A673 (cell line): ENCODE data around the gene DCP2. TPM values are rescaled to one million over a fixed set of nuclear protein-coding genes. Genes with fewer than 3 reads are reported as not detected.

ENCODE experiments used
- BruUV-seq: library from RNA; stranded (reverse); fragments of 400-500 nt; replicated peaks from 2 replicates; lab custom pipeline; 2021; lab: Mats Ljungman, UMichigan
- CTCF ChIA-PET: fragments of 300-600 bp; sonication (Branson Sonifier 250); formaldehyde crosslinking; loops from one replicate; lab custom pipeline; 2022; ENCODE audit warnings: antibody characterized with exemption; lab: Charles Lee
- POLR2A ChIA-PET: fragments of 300-600 bp; sonication (Branson Sonifier 250); formaldehyde crosslinking; loops from one replicate; lab custom pipeline; 2022; ENCODE audit warnings: antibody characterized with exemption; ENCODE audit not compliant: low non-redundant PET; lab: Charles Lee
- DNase-seq: peaks from one replicate; pipeline ENCODE4 v3.0.0-alpha.2; 2015; ENCODE audit warnings: low spot score
- H3K27ac ChIP-seq: fragments of 200-600 bp; sonication (generic); 2 replicates; pipeline ENCODE4 v1.5.1; 2016; ENCODE audit warnings: mixed run types, low read depth, mild to moderate bottlenecking, mixed read lengths, antibody characterized with exemption, low read length; ENCODE audit not compliant: poor library complexity, severe bottlenecking
- H3K27me3 ChIP-seq: fragments of 200-600 bp; sonication (generic); replicated peaks from 2 replicates; pipeline ENCODE4 v1.6.1; 2017; ENCODE audit warnings: mixed run types, low read depth, mild to moderate bottlenecking, mixed read lengths, antibody characterized with exemption, low read length; ENCODE audit not compliant: insufficient read depth, poor library complexity
- H3K36me3 ChIP-seq: fragments of 200-600 bp; sonication (generic); 2 replicates; pipeline ENCODE4 v1.6.1; 2016; ENCODE audit warnings: mixed run types, mild to moderate bottlenecking, mixed read lengths, antibody characterized with exemption, low read length; ENCODE audit not compliant: insufficient read depth, poor library complexity, severe bottlenecking
- H3K4me1 ChIP-seq: fragments of 200-600 bp; sonication (generic); 2 replicates; pipeline ENCODE4 v1.6.1; 2017; ENCODE audit warnings: mixed run types, mild to moderate bottlenecking, mixed read lengths, antibody characterized with exemption, low read length; ENCODE audit not compliant: insufficient read depth, poor library complexity, severe bottlenecking
- H3K4me3 ChIP-seq: fragments of 200-600 bp; sonication (generic); 2 replicates; pipeline ENCODE4 v1.5.1; 2016; ENCODE audit warnings: low read depth, mixed run types, mild to moderate bottlenecking, mixed read lengths, low read length; ENCODE audit not compliant: poor library complexity, severe bottlenecking
- H3K9me3 ChIP-seq: fragments of 200-600 bp; sonication (generic); 2 replicates; pipeline ENCODE4 v1.6.1; 2016; ENCODE audit warnings: mixed run types, low read depth, mild to moderate bottlenecking, mixed read lengths, antibody characterized with exemption, low read length; ENCODE audit not compliant: poor library complexity, severe bottlenecking
- CTCF ChIP-seq: fragments of 300-800, 200-600 bp; sonication (generic); conservative IDR thresholded peaks from 2 replicates; pipeline ENCODE4 v1.5.1; 2017; ENCODE audit warnings: low read depth, mild to moderate bottlenecking, antibody characterized with exemption, low read length, moderate library complexity, mixed read lengths
- EZH2 ChIP-seq: fragments of 200-600 bp; sonication (generic); IDR thresholded peaks from 2 replicates; pipeline ENCODE4 v1.6.1; 2017; ENCODE audit warnings: borderline replicate concordance, low read depth, mild to moderate bottlenecking, mixed read lengths, antibody characterized with exemption, low read length; ENCODE audit not compliant: poor library complexity, severe bottlenecking
- intact Hi-C: fragments of 100-400 bp; cut with micrococcal nuclease; formaldehyde crosslinking; loops from one replicate; pipeline ENCODE4 v1.10.0; 2022; ENCODE audit not compliant: unreplicated experiment
- total RNA-seq: library from RNA; stranded (reverse); gene quantifications from 2 replicates; pipeline ENCODE4 v1.2.3, GENCODE V29; 2021

The DCP2 gene
- total RNA-seq, 1 experiment from 2014 or later = 73.5 TPM

GRCh38 chr5:113060408-113061025, 83.9 kb downstream of the DCP2 start:
- TF ChIP-seq CTCF (no peak), EZH2 (no peak)
- Histone ChIP-seq H3K27me3 (peaks cover 5% of the 10 kb centered on the region), H3K4me1 (no peaks in the 10 kb centered on the region), H3K36me3 (no peaks in the 10 kb centered on the region), H3K4me3 (no peak overlapping the region), H3K27ac (no peak overlapping the region), H3K9me3 (no peaks in the 10 kb centered on the region)
- ChIA-PET POLR2A (no interaction called here), CTCF (no interaction called here)
- no TSS peak for BruUV-seq
- intact Hi-C loops = no loop called here
- no peak for DNase-seq

GRCh38 chr5:113061846-113062780, 85.5 kb downstream of the DCP2 start:
- Histone ChIP-seq H3K27ac (no peak overlapping the region), H3K4me3 (no peak overlapping the region), H3K9me3 (no peaks in the 10 kb centered on the region), H3K4me1 (no peaks in the 10 kb centered on the region), H3K27me3 (peaks cover 5% of the 10 kb centered on the region), H3K36me3 (no peaks in the 10 kb centered on the region)
- DNase-seq = no peak
- intact Hi-C loops = no loop called here
- TF ChIP-seq EZH2 (no peak), CTCF (no peak)
- POLR2A ChIA-PET = no interaction called here
- BruUV-seq = no TSS peak
- CTCF ChIA-PET = no interaction called here

GRCh38 chr5:113062869-113063508, 86.4 kb downstream of the DCP2 start:
- CTCF ChIA-PET = no interaction called here
- no peak for DNase-seq
- no TSS peak for BruUV-seq
- peaks cover 5% of the 10 kb centered on the region for H3K27me3 ChIP-seq
- no peak overlapping the region for H3K27ac ChIP-seq
- H3K4me1 ChIP-seq = no peaks in the 10 kb centered on the region
- intact Hi-C loops = no loop called here
- POLR2A ChIA-PET = no interaction called here
- H3K4me3 ChIP-seq = no peak overlapping the region
- H3K9me3 ChIP-seq = no peaks in the 10 kb centered on the region
- no peaks in the 10 kb centered on the region for H3K36me3 ChIP-seq
- TF ChIP-seq CTCF = no peak
- no peak for TF ChIP-seq EZH2
